Upper lobe of left lung (tissue), 6 donors: ENCODE data around the gene KASH5. TPM values are rescaled to one million over a fixed set of nuclear protein-coding genes. Genes with fewer than 3 reads are reported as not detected.
"Not testable (repeated sequence)": the region's sequence is repeated elsewhere in the genome, so short reads cannot be mapped to it uniquely, and the experiment has no call there.

Experiments
- ATAC-seq, 2 donors: fragments of 200-7000 bp; cut with Tn5 transposase; one replicate each; pipeline ENCODE4 v1.9.1; 2022; ENCODE audit warnings: mild to moderate bottlenecking in 2 of 2, moderate library complexity in 2 of 2; ENCODE audit not compliant: low FRiP score in 2 of 2
- DNase-seq, 2 donors: peaks; one replicate each; pipeline ENCODE4 v3.0.0-alpha.2; 2019 to 2020
- H3K27ac ChIP-seq, 4 donors: fragments of 200-600 bp; sonication (generic); one replicate each; pipeline ENCODE4 v1.5.1; 2016 to 2019
- H3K27me3 ChIP-seq, 4 donors: fragments of 200-600 bp; sonication (generic); one replicate each; pipeline ENCODE4 v1.5.1; 2017 to 2019
- H3K36me3 ChIP-seq, 4 donors: fragments of 200-600 bp; sonication (generic); one replicate each; pipeline ENCODE4 v1.5.1; 2016 to 2019
- H3K4me1 ChIP-seq, 4 donors: fragments of 200-600 bp; sonication (generic); one replicate each; pipeline ENCODE4 v1.5.1; 2018 to 2019
- H3K4me3 ChIP-seq, 4 donors: fragments of 200-600 bp; sonication (generic); one replicate each; pipeline ENCODE4 v1.5.1; 2017 to 2019; ENCODE audit warnings: mild to moderate bottlenecking in 2 of 4, moderate library complexity in 1 of 4
- H3K9me3 ChIP-seq, 4 donors: fragments of 200-600 bp; sonication (generic); one replicate each; pipeline ENCODE4 v1.5.1; 2018 to 2019
- CTCF ChIP-seq, 6 experiments: fragments of 450-650 bp in 4 of 6; fragments of 200-600 bp in 2 of 6; sonication (generic) in 2 of 6; IDR thresholded peaks; one replicate each; pipeline ENCODE4 v1.5.1; 2016 to 2019; ENCODE audit warnings: antibody characterized with exemption in 6 of 6
- EP300 ChIP-seq, 4 donors: sonication (generic); formaldehyde crosslinking; IDR thresholded peaks; one replicate each; pipeline ENCODE4 v1.5.1; 2017; ENCODE audit warnings: antibody characterized with exemption in 4 of 4, control low read depth in 2 of 4
- POLR2A ChIP-seq, 4 donors: fragments of 450-650 bp; IDR thresholded peaks; one replicate each; pipeline ENCODE4 v1.5.1; 2016 to 2017; ENCODE audit warnings: antibody characterized with exemption in 4 of 4, mild to moderate bottlenecking in 2 of 4
- POLR2AphosphoS5 ChIP-seq, 2 donors: sonication (generic); formaldehyde crosslinking; IDR thresholded peaks; one replicate each; pipeline ENCODE4 v1.5.1; 2017; ENCODE audit warnings: antibody characterized with exemption in 2 of 2
- WGBS, 2 donors: methylation state at CpG; one replicate each; pipeline ENCODE4 v1.1.5; 2017 to 2018; 5-methylcytosine and 5-hydroxymethylcytosine counted together
- total RNA-seq, 6 donors: library from RNA; depleted of rRNA in 4 of 6; stranded (reverse); fragments of >200 nt in 4 of 6; gene quantifications; one replicate each; pipeline versions ENCODE4 v1.1.0 to v1.2.1, GENCODE V29; 2016 to 2021
- donor health status: DM: no; HTN: no; CAD: no; lungs with moderate emphysema.
- donor health status: DM: no; HTN: yes; CAD: no; lungs with severe emphysema.

KASH5 gene
- total RNA-seq, 6 donors from 2014 or later, result 0.61 to 6.9 (median 1.6) TPM; not detected in 2

DNA sequence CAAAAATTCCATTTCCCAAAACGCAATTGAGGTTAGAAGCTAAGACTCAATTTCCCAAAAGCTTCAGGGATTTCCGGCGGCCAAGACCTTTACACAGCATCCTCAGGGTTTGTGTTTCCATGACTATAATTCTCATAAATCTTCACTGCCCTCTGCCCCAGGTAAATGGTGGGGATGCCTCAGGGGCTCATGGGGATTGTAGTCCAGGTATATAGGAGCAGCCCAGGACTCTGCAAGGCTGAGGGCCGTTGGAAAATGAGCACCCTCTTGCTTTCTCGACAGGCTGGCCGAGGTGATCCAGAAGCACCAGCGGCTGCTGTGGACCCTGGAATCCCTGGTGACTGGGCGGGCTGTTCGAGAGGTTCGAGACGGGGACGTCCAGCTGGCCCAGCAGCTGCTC lies 71.3 kb downstream of the KASH5 start:
- H3K27ac ChIP-seq, result no peak overlapping the region
- no peak for ATAC-seq
- no peak for DNase-seq
- no peaks in the 10 kb centered on the region for H3K9me3 ChIP-seq
- peaks cover 2 to 14% (median 12%) of the 10 kb centered on the region in 4 donors for H3K4me1 ChIP-seq
- no peak overlapping the region for H3K4me3 ChIP-seq
- WGBS, 2 donors, result 94 to 96% methylated on average over 10 to 11 of the region's 12 CpGs
- peaks cover 0 to 38% (median 23%) of the 10 kb centered on the region in 4 donors for H3K36me3 ChIP-seq
- TF ChIP-seq POLR2AphosphoS5 (IDR thresholded peaks at IDR 0.05), result no peak
- no peak for TF ChIP-seq EP300 (IDR thresholded peaks at IDR 0.05)
- TF ChIP-seq CTCF (IDR thresholded peaks at IDR 0.05), result no peak
- no peak for TF ChIP-seq POLR2A (IDR thresholded peaks at IDR 0.05)
- H3K27me3 ChIP-seq, result no peaks in the 10 kb centered on the region

DNA sequence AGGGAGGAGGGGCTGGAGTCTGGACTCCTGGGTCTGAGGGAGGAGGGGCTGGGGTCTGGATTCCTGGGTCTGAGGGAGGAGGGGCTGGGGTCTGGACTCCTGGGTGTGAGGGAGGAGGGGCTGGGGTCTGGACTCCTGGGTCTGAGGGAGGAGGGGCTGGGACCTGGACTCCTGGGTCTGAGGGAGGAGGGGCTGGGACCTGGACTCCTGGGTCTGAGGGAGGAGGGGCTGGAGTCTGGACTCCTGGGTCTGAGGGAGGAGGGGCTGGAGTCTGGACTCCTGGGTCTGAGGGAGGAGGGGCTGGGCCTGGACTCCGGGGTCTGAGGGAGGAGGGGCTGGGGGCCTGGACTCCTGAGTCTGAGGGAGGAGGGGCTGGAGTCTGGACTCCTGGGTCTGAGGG lies 73.1 kb downstream of the KASH5 start:
- WGBS, 2 donors, result no CpG with 5 or more reads among the region's 1 CpG
- H3K9me3 ChIP-seq, H3K4me1 ChIP-seq, ATAC-seq, H3K27ac ChIP-seq, H3K4me3 ChIP-seq, H3K27me3 ChIP-seq, DNase-seq: not testable (repeated sequence)
- peaks cover 0 to 55% (median 35%) of the 10 kb centered on the region in 4 donors for H3K36me3 ChIP-seq

- ATAC-seq (no peak), DNase-seq (peak in 1 of 2 donors; percentile 77)
- Histone ChIP-seq H3K27me3 (no peaks in the 10 kb centered on the region), H3K4me1 (peaks cover 0 to 9% (median 8%) of the 10 kb centered on the region in 4 donors), H3K4me3 (no peak overlapping the region), H3K27ac (no peak overlapping the region), H3K36me3 (peaks cover 0 to 60% (median 37%) of the 10 kb centered on the region in 4 donors), H3K9me3 (no peaks in the 10 kb centered on the region)
- 99% methylated on average over 25 to 27 of the region's 37 CpGs for WGBS, 2 donors
- no peak for TF ChIP-seq POLR2AphosphoS5 (IDR thresholded peaks at IDR 0.05)
- TF ChIP-seq CTCF (IDR thresholded peaks at IDR 0.05), result no peak
- no peak for TF ChIP-seq EP300 (IDR thresholded peaks at IDR 0.05)
- no peak for TF ChIP-seq POLR2A (IDR thresholded peaks at IDR 0.05)
Measured at GRCh38 chr19:49461656-49462055, 73.6 kb downstream of the KASH5 start.

DNA sequence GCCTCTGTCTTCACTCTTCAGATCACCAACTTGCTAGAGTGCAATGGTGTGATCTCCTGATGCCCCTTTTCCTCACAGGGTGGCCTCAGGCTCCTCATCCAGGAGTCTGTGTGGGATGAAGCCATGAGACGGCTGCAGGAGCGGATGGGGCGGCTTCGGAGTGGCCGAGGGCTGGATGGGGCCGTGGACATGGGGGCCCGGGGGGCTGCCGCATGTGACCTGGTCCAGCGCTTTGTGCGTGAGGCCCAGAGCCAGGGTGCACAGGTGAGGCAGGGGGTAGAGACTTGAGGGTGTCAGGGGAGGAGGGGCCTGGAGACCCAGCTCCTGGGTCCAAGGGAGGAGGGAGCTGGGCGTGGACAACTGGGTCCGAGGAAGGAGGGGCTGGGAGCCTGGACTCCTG lies 74.4 kb downstream of the KASH5 start:
- ATAC-seq, result no peak
- Histone ChIP-seq H3K9me3 (no peaks in the 10 kb centered on the region), H3K27me3 (no peaks in the 10 kb centered on the region), H3K36me3 (peaks cover 0 to 63% (median 40%) of the 10 kb centered on the region in 4 donors), H3K27ac (no peak overlapping the region), H3K4me3 (no peak overlapping the region), H3K4me1 (peaks cover 0 to 9% (median 8%) of the 10 kb centered on the region in 4 donors)
- DNase-seq, result peak in 1 of 2 donors; percentile 67
- TF ChIP-seq EP300 (IDR thresholded peaks at IDR 0.05) (no peak), POLR2AphosphoS5 (IDR thresholded peaks at IDR 0.05) (no peak)
- WGBS, 2 donors, result 85 to 94% methylated on average over 9 to 12 of the region's 12 CpGs

DNA sequence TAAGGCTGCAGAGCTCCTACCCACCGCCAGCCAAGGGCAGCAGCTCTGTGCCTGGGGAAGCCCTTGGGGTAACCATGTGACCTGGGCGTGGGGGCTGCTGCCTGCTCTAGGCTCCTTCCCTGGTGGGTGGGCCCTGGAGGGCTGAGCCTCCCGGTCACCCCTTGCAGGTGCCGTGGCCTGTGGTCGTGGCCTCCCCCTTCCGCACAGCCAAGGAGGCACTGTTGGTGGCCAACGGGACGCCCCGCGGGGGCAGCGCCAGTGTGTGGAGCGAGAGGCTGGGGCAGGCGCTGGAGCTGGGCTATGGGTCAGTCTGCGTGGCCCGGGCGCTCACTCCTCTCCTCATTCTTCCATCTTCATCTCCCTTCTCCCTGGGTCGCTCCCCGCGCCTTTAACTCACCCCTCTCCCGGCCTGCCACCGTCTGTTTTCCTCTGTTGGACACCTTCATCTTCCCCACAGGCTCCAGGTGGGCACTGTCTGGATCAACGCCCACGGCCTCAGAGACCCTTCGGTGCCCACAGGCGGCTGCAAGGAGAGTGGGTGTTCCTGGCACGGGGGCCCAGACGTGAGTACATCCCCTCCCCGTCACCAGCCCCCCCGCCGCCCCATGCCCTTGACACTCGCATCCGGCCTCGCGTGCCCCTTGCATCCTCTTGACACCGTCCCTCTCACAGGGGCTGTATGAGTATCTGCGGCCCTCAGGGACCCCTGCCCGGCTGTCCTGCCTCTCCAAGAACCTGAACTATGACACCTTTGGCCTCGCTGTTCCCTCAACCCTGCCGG lies 76.1 kb downstream of the KASH5 start:
- no peak for ATAC-seq
- Histone ChIP-seq H3K4me3 (no peak overlapping the region), H3K9me3 (no peaks in the 10 kb centered on the region), H3K36me3 (peaks cover 0 to 60% (median 40%) of the 10 kb centered on the region in 4 donors), H3K27me3 (no peaks in the 10 kb centered on the region), H3K27ac (no peak overlapping the region), H3K4me1 (peaks cover 0 to 11% (median 9%) of the 10 kb centered on the region in 4 donors)
- TF ChIP-seq CTCF (IDR thresholded peaks at IDR 0.05) (no peak), EP300 (IDR thresholded peaks at IDR 0.05) (no peak), POLR2A (IDR thresholded peaks at IDR 0.05) (no peak), POLR2AphosphoS5 (IDR thresholded peaks at IDR 0.05) (no peak)
- 94 to 96% methylated on average over 30 to 37 of the region's 39 CpGs for WGBS, 2 donors
- DNase-seq, result peak in 1 of 2 donors; percentile 80
